Esophagus muscularis mucosa (tissue), 3 donors: ENCODE data around the gene SPRR5.

ENCODE experiments used
- CTCF ChIP-seq, 3 experiments: fragments of 200-600 bp in 2 of 3; fragments of 450-650 bp in 1 of 3; sonication (generic) in 2 of 3; IDR thresholded peaks; one replicate each; pipeline ENCODE4 v1.5.1; 2017 to 2019; ENCODE audit warnings: antibody characterized with exemption in 3 of 3, mild to moderate bottlenecking in 2 of 3, moderate library complexity in 1 of 3
- POLR2A ChIP-seq: fragments of 450-650 bp; IDR thresholded peaks from one replicate; pipeline ENCODE4 v1.6.1; 2017; ENCODE audit warnings: antibody characterized with exemption, moderate library complexity, mild to moderate bottlenecking, low read depth
- POLR2AphosphoS5 ChIP-seq, 2 donors: sonication (generic); formaldehyde crosslinking; IDR thresholded peaks; one replicate each; pipeline ENCODE4 v1.6.1; 2017; ENCODE audit warnings: antibody characterized with exemption in 2 of 2

GRCh38 chr1:152995842-152996241 lies 48.8 kb downstream of the SPRR5 start:
- no peak for TF ChIP-seq CTCF (IDR thresholded peaks at IDR 0.05)
- no peak for TF ChIP-seq POLR2A
- no peak for TF ChIP-seq POLR2AphosphoS5 (IDR thresholded peaks at IDR 0.05)
